T-helper 1 cell (primary cell): ENCODE measurements around the gene RPTOR.
"Not testable (repeated sequence)": the region's sequence is repeated elsewhere in the genome, so short reads cannot be mapped to it uniquely, and the experiment has no call there.

Source experiments
- DNase-seq, 5 donors: peaks; one replicate each; pipeline ENCODE4 v3.0.0-alpha.2; 2012 to 2020

RPTOR gene

GRCh38 chr17:80751070-80751945, 206.7 kb downstream of the RPTOR start:
- no peak for DNase-seq

GRCh38 chr17:80751946-80752581, 207.4 kb downstream of the RPTOR start:
- DNase-seq, result no peak

- DNase-seq, result no peak
These were observed 209.2 kb downstream of the RPTOR start for GRCh38 chr17:80753685-80754345.

- DNase-seq, result no peak
These were observed 210.2 kb downstream of the RPTOR start for GRCh38 chr17:80754846-80755245.

GRCh38 chr17:80755650-80756405, 211.2 kb downstream of the RPTOR start:
- DNase-seq, result peak in 1 of 5 donors; percentile 34

GRCh38 chr17:80758481-80759376, 214.1 kb downstream of the RPTOR start:
- DNase-seq, result peak in 1 of 5 donors; percentile 73

- peak in 1 of 5 donors; percentile 30 for DNase-seq
These were observed 214.7 kb downstream of the RPTOR start for GRCh38 chr17:80759377-80759673.

- DNase-seq, result peak in 1 of 5 donors; percentile 44
These were observed 215.9 kb downstream of the RPTOR start for GRCh38 chr17:80760511-80760911.

DNA sequence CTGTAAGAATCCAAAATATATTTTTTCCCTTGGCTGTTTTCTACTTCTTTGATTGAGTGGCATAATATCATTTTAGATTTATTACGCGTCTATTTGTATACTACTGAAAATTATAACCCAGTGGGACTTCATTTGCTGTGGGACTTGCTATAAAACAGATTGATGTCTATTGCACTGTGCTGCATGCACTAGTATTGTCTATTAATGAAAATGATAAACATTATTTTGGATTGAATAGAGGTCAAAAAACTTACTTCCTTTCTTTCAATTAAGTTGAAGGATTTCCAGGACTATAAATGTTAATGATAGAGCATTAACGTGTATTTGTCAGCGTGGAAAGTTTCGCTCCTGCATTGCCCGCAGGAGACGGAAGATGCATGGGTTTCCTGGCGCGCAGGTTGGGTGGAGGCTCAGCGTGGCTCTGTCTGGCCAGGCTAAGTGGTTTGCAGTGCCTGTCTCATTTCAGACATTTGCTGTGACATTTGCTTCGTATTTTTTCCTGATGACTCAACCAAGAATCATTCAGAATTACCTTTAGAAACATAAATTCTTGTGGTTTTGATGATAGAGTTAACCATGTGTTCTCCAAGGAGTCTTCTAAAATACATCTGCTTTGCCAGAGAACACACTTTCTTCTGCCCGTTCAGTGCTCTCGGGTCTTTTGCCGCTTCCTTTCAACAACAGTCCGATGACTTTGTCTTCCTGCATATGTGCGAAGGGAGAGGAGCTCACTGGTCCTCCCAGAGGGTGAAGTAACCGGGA, 216.7 kb downstream of the RPTOR start:
- peak; percentile 36 to 90 (median 49) for DNase-seq

DNA sequence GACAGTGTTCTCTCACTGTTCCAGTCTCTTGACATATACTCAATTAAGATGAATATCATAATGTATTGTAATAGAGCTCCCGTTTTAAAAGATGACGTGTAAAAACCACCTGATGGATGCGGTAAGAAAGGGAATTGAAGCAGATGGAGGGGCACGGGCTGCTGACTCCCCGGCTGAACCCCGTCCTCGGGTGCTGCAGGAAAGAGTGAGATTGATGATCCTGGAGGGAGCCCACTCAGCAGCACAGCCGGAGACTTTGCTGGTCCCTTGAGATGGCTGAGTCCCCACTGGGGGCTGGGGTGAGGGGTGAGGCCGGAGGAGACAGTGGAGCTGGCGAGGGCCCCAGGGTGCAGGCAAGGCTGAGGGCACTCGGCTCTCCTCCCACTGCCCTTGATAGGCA, 217.4 kb downstream of the RPTOR start:
- no peak for DNase-seq

DNA sequence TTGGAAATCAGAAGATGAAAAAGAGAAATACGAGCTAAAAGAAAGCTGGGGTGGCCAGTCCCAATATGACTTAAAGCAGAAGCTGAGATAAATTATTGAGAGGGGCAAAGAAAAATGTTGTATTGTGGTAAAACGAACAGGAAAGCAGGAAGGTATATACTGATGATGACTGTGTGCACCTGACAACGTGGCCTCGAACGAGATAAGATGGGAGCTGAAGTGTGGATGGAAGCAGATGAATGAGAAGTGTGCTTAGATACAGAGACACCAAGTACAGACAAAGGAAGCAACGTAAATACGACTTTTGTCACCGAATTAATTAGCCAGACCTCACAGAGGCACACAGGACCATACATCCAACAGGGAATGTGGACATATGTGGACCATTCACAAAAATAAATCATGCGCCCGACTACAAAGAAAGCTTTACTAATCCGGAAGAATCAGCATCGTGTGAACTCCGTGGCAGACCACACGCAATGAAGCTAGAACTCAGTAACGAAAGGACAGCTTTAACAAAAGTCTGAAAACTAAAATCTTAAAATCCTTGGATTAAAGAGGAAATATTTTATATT, 218.7 kb downstream of the RPTOR start:
- DNase-seq, result peak in 1 of 5 donors; percentile 58

DNA sequence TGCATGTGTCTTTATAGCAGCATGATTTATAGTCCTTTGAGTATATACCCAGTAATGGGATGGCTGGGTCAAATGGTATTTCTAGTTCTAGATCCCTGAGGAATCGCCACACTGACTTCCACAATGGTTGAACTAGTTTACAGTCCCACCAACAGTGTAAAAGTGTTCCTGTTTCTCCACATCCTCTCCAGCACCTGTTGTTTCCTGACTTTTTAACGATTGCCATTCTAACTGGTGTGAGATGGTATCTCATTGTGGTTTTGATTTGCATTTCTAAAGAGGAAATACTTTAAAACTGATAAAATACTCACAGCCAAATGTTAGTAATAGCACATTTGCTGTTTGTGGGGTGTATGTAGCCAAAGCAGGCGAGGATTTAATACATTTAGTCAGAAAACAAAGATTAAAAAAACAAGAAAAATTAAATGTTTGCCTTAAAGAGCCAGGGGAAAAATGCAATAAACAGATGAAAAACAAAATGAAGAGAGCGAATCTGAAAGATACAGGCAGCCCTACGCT, 220.0 kb downstream of the RPTOR start:
- DNase-seq, result not testable (repeated sequence)

- DNase-seq, result peak in 1 of 5 donors; percentile 59
These were observed 220.8 kb downstream of the RPTOR start for GRCh38 chr17:80765241-80765961.

DNA sequence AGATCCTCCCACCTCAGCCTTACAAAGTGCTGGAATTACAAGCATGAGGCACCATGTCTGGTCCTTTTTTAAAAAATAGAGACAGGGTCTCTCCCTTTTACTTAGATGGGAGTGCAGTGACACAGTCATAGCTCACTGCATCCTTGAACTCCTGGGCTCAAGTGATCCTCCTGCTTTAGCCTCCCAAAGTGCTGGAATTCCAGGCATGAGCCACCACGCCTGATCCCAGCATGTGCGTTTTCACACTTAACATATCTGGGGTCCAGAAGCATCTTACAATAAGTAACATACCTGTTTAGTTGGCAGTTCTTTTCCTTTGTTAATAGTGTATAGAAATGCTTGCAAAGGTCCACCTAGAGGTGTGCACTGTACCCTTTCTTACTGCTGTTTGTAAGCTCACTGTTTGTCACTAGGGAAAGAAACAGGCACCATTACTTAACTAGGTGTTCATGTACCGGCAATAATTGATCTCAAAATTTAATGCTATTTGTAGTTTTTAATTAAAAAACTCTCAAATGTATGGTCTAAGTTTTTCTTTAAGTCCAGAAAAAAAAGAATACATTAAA, 221.7 kb downstream of the RPTOR start:
- no peak for DNase-seq

DNA sequence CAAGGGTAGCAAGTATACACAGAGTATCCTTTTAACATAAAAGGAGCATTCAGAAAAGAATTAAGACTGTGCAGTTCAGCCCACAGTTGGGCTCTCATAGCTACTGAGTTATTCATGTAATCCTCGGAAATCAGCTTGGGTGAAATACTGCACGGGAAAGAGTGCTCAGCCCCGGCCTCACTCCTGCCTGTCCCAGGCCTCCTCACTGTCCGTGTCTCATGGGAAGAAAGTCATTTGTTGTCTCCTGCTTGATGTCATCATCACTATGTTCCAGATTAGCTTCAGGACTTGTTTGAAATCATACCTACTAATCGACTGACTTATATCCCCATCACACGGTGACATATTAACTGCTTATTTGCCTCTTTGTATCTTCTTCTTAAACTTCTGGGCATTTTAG, 223.8 kb downstream of the RPTOR start:
- DNase-seq, result no peak

DNA sequence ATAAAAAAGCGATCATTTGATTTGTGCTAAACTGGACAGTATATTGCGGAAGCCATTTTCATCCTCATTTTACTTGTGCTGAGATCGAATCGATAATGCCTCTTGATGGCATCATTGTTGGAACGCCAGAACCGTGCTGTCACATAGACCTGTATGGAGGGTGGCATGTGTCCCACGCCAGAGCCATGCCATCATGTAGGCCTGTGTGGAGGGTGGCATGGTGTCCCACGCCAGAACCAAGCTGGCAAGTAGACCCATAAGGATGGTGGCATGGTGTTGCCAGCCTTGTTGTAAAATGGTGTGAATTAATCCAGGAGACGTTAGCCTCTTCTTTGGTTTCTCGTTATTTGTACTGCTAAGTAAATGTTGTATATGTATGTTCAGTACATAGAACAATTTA, 224.3 kb downstream of the RPTOR start:
- no peak for DNase-seq

GRCh38 chr17:80769516-80769915, 224.9 kb downstream of the RPTOR start:
- no peak for DNase-seq

- no peak for DNase-seq
These were observed 225.4 kb downstream of the RPTOR start for GRCh38 chr17:80769936-80770625.
